RWPE1 (cell line): ENCODE data around the gene USP17L15.
"Not testable (repeated sequence)": the region's sequence is repeated elsewhere in the genome, so short reads cannot be mapped to it uniquely, and the experiment has no call there.

Source experiments
- CTCF ChIA-PET: fragments of 350-600 bp; sonication (Branson Sonifier 250); formaldehyde crosslinking; extraction: SDS; loops from one replicate; lab custom pipeline; 2021; lab: Yijun Ruan, JAX
- POLR2A ChIA-PET: fragments of 400-600 bp; formaldehyde crosslinking; extraction: SDS; loops from one replicate; lab custom pipeline; 2020; ENCODE audit warnings: antibody characterized with exemption; ENCODE audit not compliant: low non-redundant PET; lab: Yijun Ruan, JAX
- DNase-seq: peaks from one replicate; pipeline ENCODE4 v3.0.0; 2012; ENCODE audit warnings: low spot score
- H3K27ac ChIP-seq: fragments of 450-650 bp; 2 replicates; pipeline ENCODE4 v1.5.1; 2017

Gene USP17L15, protein sequence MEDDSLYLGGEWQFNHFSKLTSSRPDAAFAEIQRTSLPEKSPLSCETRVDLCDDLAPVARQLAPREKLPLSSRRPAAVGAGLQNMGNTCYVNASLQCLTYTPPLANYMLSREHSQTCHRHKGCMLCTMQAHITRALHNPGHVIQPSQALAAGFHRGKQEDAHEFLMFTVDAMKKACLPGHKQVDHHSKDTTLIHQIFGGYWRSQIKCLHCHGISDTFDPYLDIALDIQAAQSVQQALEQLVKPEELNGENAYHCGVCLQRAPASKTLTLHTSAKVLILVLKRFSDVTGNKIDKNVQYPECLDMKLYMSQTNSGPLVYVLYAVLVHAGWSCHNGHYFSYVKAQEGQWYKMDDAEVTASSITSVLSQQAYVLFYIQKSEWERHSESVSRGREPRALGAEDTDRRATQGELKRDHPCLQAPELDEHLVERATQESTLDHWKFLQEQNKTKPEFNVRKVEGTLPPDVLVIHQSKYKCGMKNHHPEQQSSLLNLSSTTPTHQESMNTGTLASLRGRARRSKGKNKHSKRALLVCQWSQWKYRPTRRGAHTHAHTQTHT

DNA sequence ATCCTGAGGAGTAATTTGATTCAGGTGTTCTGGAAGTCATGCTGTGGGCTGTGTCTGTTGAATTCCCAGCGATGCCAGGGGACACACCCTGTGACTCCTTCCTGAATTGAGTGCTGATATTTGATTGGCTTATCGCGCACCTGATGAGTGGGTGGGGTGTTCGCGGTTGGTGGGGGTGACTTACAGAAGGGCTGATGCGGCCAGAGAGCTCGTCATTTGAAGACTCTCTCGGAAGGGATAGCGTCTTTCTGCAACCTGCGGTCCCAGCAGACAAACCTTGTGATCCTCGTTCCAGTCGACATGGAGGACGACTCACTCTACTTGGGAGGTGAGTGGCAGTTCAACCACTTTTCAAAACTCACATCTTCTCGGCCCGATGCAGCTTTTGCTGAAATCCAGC, at the start of gene USP17L15:
Gene USP17L15 (plus strand): TSS at position 301 of the 400 bp plus-strand sequence. CDS start 0 bp downstream, at position 301.
- DNase-seq, POLR2A ChIA-PET, H3K27ac ChIP-seq, CTCF ChIA-PET: not testable (repeated sequence)

DNA sequence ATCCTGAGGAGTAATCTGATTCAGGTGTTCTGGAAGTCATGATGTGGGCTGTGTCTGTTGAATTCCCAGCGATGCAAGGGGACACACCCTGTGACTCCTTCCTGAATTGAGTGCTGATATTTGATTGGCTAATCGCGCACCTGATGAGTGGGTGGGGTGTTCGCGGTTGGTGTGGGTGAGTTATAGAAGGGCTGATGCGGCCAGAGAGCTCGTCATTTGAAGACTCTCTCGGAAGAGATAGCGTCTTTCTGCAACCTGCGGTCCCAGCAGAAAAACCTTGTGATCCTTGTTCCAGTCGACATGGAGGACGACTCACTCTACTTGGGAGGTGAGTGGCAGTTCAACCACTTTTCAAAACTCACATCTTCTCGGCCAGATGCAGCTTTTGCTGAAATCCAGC, 23.8 kb upstream of the USP17L15 start, which contains the start of gene USP17L10:
Gene USP17L10 (plus strand): TSS at position 301 of the 400 bp plus-strand sequence. CDS start 0 bp downstream, at position 301.
- CTCF ChIA-PET, POLR2A ChIA-PET, H3K27ac ChIP-seq, DNase-seq: not testable (repeated sequence)

DNA sequence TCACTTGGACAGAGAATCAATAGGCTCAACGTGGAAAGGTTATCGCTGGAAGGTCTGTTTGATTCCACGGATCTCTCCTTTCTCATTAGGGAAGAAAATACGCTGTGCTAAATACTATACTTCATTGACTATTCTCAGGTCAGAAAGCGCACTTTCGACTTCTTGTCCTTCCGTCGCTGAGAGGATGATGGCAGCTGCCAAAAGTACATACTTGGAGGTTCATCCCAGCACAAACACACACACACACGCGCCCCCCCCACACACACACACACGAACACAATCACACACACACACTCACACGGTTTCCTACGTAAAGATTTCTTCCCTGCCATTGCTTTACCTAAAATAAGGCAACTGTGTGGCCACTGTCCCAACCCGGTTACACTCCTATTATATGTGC, 19.5 kb upstream of the USP17L15 start:
- CTCF ChIA-PET, H3K27ac ChIP-seq, POLR2A ChIA-PET, DNase-seq: not testable (repeated sequence)

DNA sequence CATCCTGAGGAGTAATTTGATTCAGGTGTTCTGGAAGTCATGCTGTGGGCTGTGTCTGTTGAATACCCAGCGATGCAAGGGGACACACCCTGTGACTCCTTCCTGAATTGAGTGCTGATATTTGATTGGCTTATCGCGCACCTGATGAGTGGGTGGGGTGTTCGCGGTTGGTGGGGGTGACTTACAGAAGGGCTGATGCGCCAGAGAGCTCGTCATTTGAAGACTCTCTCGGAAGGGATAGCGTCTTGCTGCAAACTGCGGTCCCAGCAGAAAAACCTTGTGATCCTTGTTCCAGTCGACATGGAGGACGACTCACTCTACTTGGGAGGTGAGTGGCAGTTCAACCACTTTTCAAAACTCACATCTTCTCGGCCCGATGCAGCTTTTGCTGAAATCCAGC, 19.1 kb upstream of the USP17L15 start, which contains the start of gene USP17L11:
Gene USP17L11 (plus strand): TSS at position 301 of the 400 bp plus-strand sequence. CDS start 0 bp downstream, at position 301.
- DNase-seq, CTCF ChIA-PET, POLR2A ChIA-PET, H3K27ac ChIP-seq: not testable (repeated sequence)

DNA sequence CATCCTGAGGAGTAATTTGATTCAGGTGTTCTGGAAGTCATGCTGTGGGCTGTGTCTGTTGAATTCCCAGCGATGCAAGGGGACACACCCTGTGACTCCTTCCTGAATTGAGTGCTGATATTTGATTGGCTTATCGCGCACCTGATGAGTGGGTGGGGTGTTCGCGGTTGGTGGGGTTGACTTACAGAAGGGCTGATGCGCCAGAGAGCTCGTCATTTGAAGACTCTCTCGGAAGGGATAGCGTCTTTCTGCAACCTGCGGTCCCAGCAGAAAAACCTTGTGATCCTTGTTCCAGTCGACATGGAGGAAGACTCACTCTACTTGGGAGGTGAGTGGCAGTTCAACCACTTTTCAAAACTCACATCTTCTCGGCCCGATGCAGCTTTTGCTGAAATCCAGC, 14.3 kb upstream of the USP17L15 start, which contains the start of gene USP17L12:
Gene USP17L12 (plus strand): TSS at position 301 of the 400 bp plus-strand sequence. CDS start 0 bp downstream, at position 301.
- CTCF ChIA-PET, H3K27ac ChIP-seq, DNase-seq, POLR2A ChIA-PET: not testable (repeated sequence)

DNA sequence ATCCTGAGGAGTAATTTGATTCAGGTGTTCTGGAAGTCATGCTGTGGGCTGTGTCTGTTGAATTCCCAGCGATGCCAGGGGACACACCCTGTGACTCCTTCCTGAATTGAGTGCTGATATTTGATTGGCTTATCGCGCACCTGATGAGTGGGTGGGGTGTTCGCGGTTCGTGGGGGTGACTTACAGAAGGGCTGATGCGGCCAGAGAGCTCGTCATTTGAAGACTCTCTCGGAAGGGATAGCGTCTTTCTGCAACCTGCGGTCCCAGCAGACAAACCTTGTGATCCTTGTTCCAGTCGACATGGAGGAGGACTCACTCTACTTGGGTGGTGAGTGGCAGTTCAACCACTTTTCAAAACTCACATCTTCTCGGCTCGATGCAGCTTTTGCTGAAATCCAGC, 9.6 kb upstream of the USP17L15 start, which contains the start of gene USP17L13:
Gene USP17L13 (plus strand): TSS at position 301 of the 400 bp plus-strand sequence. CDS start 0 bp downstream, at position 301.
- CTCF ChIA-PET, POLR2A ChIA-PET, H3K27ac ChIP-seq, DNase-seq: not testable (repeated sequence)

DNA sequence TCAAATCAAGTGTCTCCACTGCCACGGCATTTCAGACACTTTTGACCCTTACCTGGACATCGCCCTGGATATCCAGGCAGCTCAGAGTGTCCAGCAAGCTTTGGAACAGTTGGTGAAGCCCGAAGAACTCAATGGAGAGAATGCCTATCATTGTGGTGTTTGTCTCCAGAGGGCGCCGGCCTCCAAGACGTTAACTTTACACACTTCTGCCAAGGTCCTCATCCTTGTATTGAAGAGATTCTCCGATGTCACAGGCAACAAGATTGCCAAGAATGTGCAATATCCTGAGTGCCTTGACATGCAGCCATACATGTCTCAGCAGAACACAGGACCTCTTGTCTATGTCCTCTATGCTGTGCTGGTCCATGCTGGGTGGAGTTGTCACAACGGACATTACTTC, 3.9 kb upstream of the USP17L15 start:
- POLR2A ChIA-PET, DNase-seq, CTCF ChIA-PET, H3K27ac ChIP-seq: not testable (repeated sequence)

DNA sequence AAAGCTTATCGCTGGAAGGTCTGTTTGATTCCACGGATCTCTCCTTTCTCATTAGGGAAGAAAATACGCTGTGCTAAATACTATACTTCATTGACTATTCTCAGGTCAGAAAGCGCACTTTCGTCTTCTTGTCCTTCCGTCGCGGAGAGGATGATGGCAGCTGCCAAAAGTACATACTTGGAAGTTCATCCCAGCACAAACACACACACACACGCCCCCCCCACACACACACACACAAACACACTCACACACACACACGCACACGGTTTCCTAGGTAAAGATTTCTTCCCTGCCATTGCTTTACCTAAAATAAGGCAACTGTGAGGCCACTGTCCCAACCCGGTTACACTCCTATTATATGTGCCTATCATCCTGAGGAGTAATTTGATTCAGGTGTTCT, 4.3 kb downstream of the USP17L15 start:
- CTCF ChIA-PET, POLR2A ChIA-PET, H3K27ac ChIP-seq, DNase-seq: not testable (repeated sequence)

DNA sequence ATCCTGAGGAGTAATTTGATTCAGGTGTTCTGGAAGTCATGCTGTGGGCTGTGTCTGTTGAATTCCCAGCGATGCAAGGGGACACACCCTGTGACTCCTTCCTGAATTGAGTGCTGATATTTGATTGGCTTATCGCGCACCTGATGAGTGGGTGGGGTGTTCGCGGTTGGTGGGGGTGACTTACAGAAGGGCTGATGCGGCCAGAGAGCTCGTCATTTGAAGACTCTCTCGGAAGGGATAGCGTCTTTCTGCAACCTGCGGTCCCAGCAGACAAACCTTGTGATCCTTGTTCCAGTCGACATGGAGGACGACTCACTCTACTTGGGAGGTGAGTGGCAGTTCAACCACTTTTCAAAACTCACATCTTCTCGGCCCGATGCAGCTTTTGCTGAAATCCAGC, 9.4 kb downstream of the USP17L15 start, which contains the start of gene USP17L17:
Gene USP17L17 (plus strand): TSS at position 301 of the 400 bp plus-strand sequence. CDS start 0 bp downstream, at position 301.
- DNase-seq, CTCF ChIA-PET, POLR2A ChIA-PET, H3K27ac ChIP-seq: not testable (repeated sequence)

DNA sequence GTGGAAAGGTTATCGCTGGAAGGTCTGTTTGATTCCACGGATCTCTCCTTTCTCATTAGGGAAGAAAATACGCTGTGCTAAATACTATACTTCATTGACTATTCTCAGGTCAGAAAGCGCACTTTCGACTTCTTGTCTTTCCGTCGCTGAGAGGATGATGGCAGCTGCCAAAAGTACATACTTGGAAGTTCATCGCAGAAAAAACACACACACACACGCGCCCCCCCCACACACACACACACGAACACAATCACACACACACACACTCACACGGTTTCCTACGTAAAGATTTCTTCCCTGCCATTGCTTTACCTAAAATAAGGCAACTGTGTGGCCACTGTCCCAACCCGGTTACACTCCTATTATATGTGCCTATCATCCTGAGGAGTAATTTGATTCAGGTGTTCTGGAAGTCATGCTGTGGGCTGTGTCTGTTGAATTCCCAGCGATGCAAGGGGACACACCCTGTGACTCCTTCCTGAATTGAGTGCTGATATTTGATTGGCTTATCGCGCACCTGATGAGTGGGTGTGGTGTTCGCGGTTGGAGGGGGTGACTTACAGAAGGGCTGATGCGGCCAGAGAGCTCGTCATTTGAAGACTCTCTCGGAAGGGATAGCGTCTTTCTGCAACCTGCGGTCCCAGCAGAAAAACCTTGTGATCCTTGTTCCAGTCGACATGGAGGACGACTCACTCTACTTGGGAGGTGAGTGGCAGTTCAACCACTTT, 13.9 kb downstream of the USP17L15 start, which contains the start of gene USP17L18:
Gene USP17L18 (plus strand): TSS at position 678 of the 728 bp plus-strand sequence. CDS start 0 bp downstream, at position 678.
- CTCF ChIA-PET, POLR2A ChIA-PET, DNase-seq, H3K27ac ChIP-seq: not testable (repeated sequence)

DNA sequence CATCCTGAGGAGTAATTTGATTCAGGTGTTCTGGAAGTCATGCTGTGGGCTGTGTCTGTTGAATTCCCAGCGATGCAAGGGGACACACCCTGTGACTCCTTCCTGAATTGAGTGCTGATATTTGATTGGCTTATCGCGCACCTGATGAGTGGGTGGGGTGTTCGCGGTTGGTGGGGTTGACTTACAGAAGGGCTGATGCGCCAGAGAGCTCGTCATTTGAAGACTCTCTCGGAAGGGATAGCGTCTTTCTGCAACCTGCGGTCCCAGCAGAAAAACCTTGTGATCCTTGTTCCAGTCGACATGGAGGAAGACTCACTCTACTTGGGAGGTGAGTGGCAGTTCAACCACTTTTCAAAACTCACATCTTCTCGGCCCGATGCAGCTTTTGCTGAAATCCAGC, 18.9 kb downstream of the USP17L15 start, which contains the start of gene USP17L19:
Gene USP17L19 (plus strand): TSS at position 301 of the 400 bp plus-strand sequence. CDS start 0 bp downstream, at position 301.
- DNase-seq, POLR2A ChIA-PET, H3K27ac ChIP-seq, CTCF ChIA-PET: not testable (repeated sequence)

DNA sequence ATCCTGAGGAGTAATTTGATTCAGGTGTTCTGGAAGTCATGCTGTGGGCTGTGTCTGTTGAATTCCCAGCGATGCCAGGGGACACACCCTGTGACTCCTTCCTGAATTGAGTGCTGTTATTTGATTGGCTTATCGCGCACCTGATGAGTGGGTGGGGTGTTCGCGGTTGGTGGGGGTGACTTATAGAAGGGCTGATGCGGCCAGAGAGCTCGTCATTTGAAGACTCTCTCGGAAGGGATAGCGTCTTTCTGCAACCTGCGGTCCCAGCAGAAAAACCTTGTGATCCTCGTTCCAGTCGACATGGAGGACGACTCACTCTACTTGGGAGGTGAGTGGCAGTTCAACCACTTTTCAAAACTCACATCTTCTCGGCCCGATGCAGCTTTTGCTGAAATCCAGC, 23.6 kb downstream of the USP17L15 start, which contains the start of gene USP17L20:
Gene USP17L20 (plus strand): TSS at position 301 of the 400 bp plus-strand sequence. CDS start 0 bp downstream, at position 301.
- CTCF ChIA-PET, H3K27ac ChIP-seq, POLR2A ChIA-PET, DNase-seq: not testable (repeated sequence)

DNA sequence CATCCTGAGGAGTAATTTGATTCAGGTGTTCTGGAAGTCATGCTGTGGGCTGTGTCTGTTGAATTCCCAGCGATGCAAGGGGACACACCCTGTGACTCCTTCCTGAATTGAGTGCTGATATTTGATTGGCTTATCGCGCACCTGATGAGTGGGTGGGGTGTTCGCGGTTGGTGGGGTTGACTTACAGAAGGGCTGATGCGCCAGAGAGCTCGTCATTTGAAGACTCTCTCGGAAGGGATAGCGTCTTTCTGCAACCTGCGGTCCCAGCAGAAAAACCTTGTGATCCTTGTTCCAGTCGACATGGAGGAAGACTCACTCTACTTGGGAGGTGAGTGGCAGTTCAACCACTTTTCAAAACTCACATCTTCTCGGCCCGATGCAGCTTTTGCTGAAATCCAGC, 28.4 kb downstream of the USP17L15 start, which contains the start of gene USP17L21:
Gene USP17L21 (plus strand): TSS at position 301 of the 400 bp plus-strand sequence. CDS start 0 bp downstream, at position 301.
- CTCF ChIA-PET = not testable (repeated sequence)

DNA sequence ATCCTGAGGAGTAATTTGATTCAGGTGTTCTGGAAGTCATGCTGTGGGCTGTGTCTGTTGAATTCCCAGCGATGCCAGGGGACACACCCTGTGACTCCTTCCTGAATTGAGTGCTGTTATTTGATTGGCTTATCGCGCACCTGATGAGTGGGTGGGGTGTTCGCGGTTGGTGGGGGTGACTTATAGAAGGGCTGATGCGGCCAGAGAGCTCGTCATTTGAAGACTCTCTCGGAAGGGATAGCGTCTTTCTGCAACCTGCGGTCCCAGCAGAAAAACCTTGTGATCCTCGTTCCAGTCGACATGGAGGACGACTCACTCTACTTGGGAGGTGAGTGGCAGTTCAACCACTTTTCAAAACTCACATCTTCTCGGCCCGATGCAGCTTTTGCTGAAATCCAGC, 33.1 kb downstream of the USP17L15 start, which contains the start of gene USP17L22:
Gene USP17L22 (plus strand): TSS at position 301 of the 400 bp plus-strand sequence. CDS start 0 bp downstream, at position 301.
- DNase-seq, CTCF ChIA-PET, POLR2A ChIA-PET, H3K27ac ChIP-seq: not testable (repeated sequence)

More for the DNA sequence above, 28.4 kb downstream of the USP17L15 start, which contains the start of gene USP17L21:
- DNase-seq, POLR2A ChIA-PET, H3K27ac ChIP-seq: not testable (repeated sequence)

DNA sequence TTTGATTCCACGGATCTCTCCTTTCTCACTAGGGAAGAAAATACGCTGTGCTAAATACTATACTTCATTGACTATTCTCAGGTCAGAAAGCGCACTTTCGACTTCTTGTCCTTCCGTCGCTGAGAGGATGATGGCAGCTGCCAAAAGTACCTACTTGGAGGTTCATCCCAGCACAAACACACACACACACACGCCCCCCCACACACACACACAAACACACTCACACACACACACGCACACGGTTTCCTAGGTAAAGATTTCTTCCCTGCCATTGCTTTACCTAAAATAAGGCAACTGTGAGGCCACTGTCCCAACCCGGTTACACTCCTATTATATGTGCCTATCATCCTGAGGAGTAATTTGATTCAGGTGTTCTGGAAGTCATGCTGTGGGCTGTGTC, 37.5 kb downstream of the USP17L15 start:
- POLR2A ChIA-PET, DNase-seq, H3K27ac ChIP-seq, CTCF ChIA-PET: not testable (repeated sequence)
